Caco-2 (cell line): ENCODE data around the gene MACROD1. TPM values are rescaled to one million over a fixed set of nuclear protein-coding genes. Genes with fewer than 3 reads are reported as not detected.

ENCODE experiments used
- BruUV-seq: library from RNA; stranded (reverse); fragments of 400-500 nt; replicated peaks from 2 replicates; lab custom pipeline; 2021; lab: Mats Ljungman, UMichigan
- CTCF ChIA-PET: fragments of 300-600 bp; sonication (Branson Sonifier 250); formaldehyde crosslinking; loops from one replicate; lab custom pipeline; 2022; ENCODE audit warnings: antibody characterized with exemption; lab: Charles Lee
- POLR2A ChIA-PET: fragments of 300-600 bp; sonication (Branson Sonifier 250); formaldehyde crosslinking; loops from one replicate; lab custom pipeline; 2022; ENCODE audit warnings: antibody characterized with exemption; lab: Charles Lee
- DNase-seq, 2 experiments: peaks; one replicate each; pipeline versions ENCODE4 v3.0.0 to v3.0.0-alpha.2; 2020 to 2022
- H3K27me3 ChIP-seq: replicated peaks from 2 replicates; pipeline ENCODE4 v1.6.0; 2011; ENCODE audit warnings: low read length; ENCODE audit not compliant: control insufficient read depth, insufficient read depth
- H3K36me3 ChIP-seq: 2 replicates; pipeline ENCODE4 v1.5.1; 2011; ENCODE audit warnings: low read length; ENCODE audit not compliant: control insufficient read depth, insufficient read depth
- H3K4me1 ChIP-seq: fragments of 250-450 bp; sonication (Bioruptor Pico); 2 replicates; pipeline ENCODE4 v1.5.1; 2020; ENCODE audit warnings: mild to moderate bottlenecking
- H3K4me3 ChIP-seq: 2 replicates; pipeline ENCODE4 v1.5.1; 2011; ENCODE audit warnings: low read depth, mild to moderate bottlenecking, control low read depth, low read length
- H3K9me3 ChIP-seq: fragments of 250-450 bp; sonication (Bioruptor Pico); 2 replicates; pipeline ENCODE4 v1.5.1; 2020; ENCODE audit warnings: mild to moderate bottlenecking, moderate library complexity
- H3K27ac Mint-ChIP-seq: one replicate; pipeline ENCODE4 v1.8.0; 2022; ENCODE audit warnings: mixed read lengths; ENCODE audit not compliant: unreplicated experiment
- H3K27me3 Mint-ChIP-seq: one replicate; pipeline ENCODE4 v1.8.0; 2022; ENCODE audit warnings: mixed read lengths; ENCODE audit not compliant: insufficient read depth, unreplicated experiment
- H3K36me3 Mint-ChIP-seq: one replicate; pipeline ENCODE4 v1.8.0; 2022; ENCODE audit warnings: mild to moderate bottlenecking, mixed read lengths; ENCODE audit not compliant: insufficient read depth, unreplicated experiment
- H3K4me1 Mint-ChIP-seq: one replicate; pipeline ENCODE4 v1.8.0; 2022; ENCODE audit warnings: low read depth, mixed read lengths; ENCODE audit not compliant: unreplicated experiment
- H3K4me3 Mint-ChIP-seq: one replicate; pipeline ENCODE4 v1.8.0; 2022; ENCODE audit warnings: mild to moderate bottlenecking, moderate library complexity, mixed read lengths; ENCODE audit not compliant: unreplicated experiment
- H3K9me3 Mint-ChIP-seq: one replicate; pipeline ENCODE4 v1.8.0; 2022; ENCODE audit warnings: mixed read lengths; ENCODE audit not compliant: unreplicated experiment
- CTCF ChIP-seq, 2 experiments: fragments of 200-600 bp in 1 of 2; IDR thresholded peaks; 1 replicate in 1 of 2; 2 replicates in 1 of 2; pipeline versions ENCODE4 v1.5.1 to v1.8.0; 2011 to 2022; ENCODE audit warnings: antibody characterized with exemption in 1 of 2, control low read depth in 1 of 2, inconsistent platforms in 1 of 2, low read depth in 1 of 2, low read length in 1 of 2, mild to moderate bottlenecking in 1 of 2, moderate library complexity in 1 of 2; ENCODE audit not compliant: insufficient read depth in 1 of 2, severe bottlenecking in 1 of 2, unreplicated experiment in 1 of 2
- intact Hi-C: fragments of 100-400 bp; cut with micrococcal nuclease; formaldehyde crosslinking; loops from one replicate; pipeline ENCODE4 v1.10.0; 2022; ENCODE audit not compliant: unreplicated experiment
- total RNA-seq: library from RNA; stranded (reverse); gene quantifications from 2 replicates; pipeline ENCODE4 v1.2.3, GENCODE V29; 2022

Gene MACROD1
- total RNA-seq, 1 experiment from 2014 or later = 29.6 TPM

GRCh38 chr11:64072871-64073270, 93.0 kb downstream of the MACROD1 start:
- DNase-seq = no peak
- POLR2A ChIA-PET = no interaction called here
- BruUV-seq = no TSS peak
- no peaks in the 10 kb centered on the region for H3K27me3 Mint-ChIP-seq
- Histone ChIP-seq H3K27me3 (no peaks in the 10 kb centered on the region), H3K9me3 (no peaks in the 10 kb centered on the region), H3K36me3 (no peaks in the 10 kb centered on the region; the same call in 1 of the 2 replicates), H3K4me3 (no peak overlapping the region), H3K4me1 (no peaks in the 10 kb centered on the region)
- no peaks in the 10 kb centered on the region for H3K4me1 Mint-ChIP-seq
- no peaks in the 10 kb centered on the region for H3K36me3 Mint-ChIP-seq
- no peaks in the 10 kb centered on the region for H3K9me3 Mint-ChIP-seq
- no peak for TF ChIP-seq CTCF (IDR thresholded peaks at IDR 0.05; ENCODE audit: insufficient read depth in 1 of 2, low read depth in 1 of 2, low read length in 1 of 2, severe bottlenecking in 1 of 2, unreplicated experiment in 1 of 2)
- CTCF ChIA-PET = no interaction called here
- H3K4me3 Mint-ChIP-seq = no peak overlapping the region
- no peak overlapping the region for H3K27ac Mint-ChIP-seq
- intact Hi-C loops = no loop called here

GRCh38 chr11:64072403-64072802, 93.5 kb downstream of the MACROD1 start:
- Mint-ChIP-seq H3K9me3 (no peaks in the 10 kb centered on the region), H3K4me3 (no peak overlapping the region), H3K27me3 (no peaks in the 10 kb centered on the region), H3K27ac (no peak overlapping the region), H3K36me3 (no peaks in the 10 kb centered on the region), H3K4me1 (no peaks in the 10 kb centered on the region)
- ChIA-PET CTCF (no interaction called here), POLR2A (no interaction called here)
- Histone ChIP-seq H3K9me3 (no peaks in the 10 kb centered on the region), H3K4me1 (no peaks in the 10 kb centered on the region), H3K36me3 (no peaks in the 10 kb centered on the region; the same call in 1 of the 2 replicates), H3K4me3 (no peak overlapping the region), H3K27me3 (no peaks in the 10 kb centered on the region)
- intact Hi-C loops = no loop called here
- DNase-seq = no peak
- BruUV-seq = no TSS peak
- TF ChIP-seq CTCF (IDR thresholded peaks at IDR 0.05; ENCODE audit: insufficient read depth in 1 of 2, low read depth in 1 of 2, low read length in 1 of 2, severe bottlenecking in 1 of 2, unreplicated experiment in 1 of 2) = no peak

GRCh38 chr11:64071849-64072248, 94.1 kb downstream of the MACROD1 start:
- TF ChIP-seq CTCF (IDR thresholded peaks at IDR 0.05; ENCODE audit: insufficient read depth in 1 of 2, low read depth in 1 of 2, low read length in 1 of 2, severe bottlenecking in 1 of 2, unreplicated experiment in 1 of 2) = no peak
- no peaks in the 10 kb centered on the region for H3K27me3 ChIP-seq
- no TSS peak for BruUV-seq
- Mint-ChIP-seq H3K36me3 (no peaks in the 10 kb centered on the region), H3K27ac (no peak overlapping the region), H3K27me3 (no peaks in the 10 kb centered on the region), H3K4me1 (no peaks in the 10 kb centered on the region), H3K9me3 (no peaks in the 10 kb centered on the region), H3K4me3 (no peak overlapping the region)
- DNase-seq = no peak
- no peak overlapping the region for H3K4me3 ChIP-seq
- POLR2A ChIA-PET = no interaction called here
- no peaks in the 10 kb centered on the region; the same call in 1 of the 2 replicates for H3K36me3 ChIP-seq
- H3K4me1 ChIP-seq = no peaks in the 10 kb centered on the region
- CTCF ChIA-PET = no interaction called here
- no peaks in the 10 kb centered on the region for H3K9me3 ChIP-seq
- intact Hi-C loops = no loop called here
